ENCODE data around the gene CEP55. TPM values are rescaled to one million over a fixed set of nuclear protein-coding genes. Genes with fewer than 3 reads are reported as not detected.

The CEP55 gene
- total RNA-seq, 1 donor from 2014 or later = 0.35 TPM

DNA sequence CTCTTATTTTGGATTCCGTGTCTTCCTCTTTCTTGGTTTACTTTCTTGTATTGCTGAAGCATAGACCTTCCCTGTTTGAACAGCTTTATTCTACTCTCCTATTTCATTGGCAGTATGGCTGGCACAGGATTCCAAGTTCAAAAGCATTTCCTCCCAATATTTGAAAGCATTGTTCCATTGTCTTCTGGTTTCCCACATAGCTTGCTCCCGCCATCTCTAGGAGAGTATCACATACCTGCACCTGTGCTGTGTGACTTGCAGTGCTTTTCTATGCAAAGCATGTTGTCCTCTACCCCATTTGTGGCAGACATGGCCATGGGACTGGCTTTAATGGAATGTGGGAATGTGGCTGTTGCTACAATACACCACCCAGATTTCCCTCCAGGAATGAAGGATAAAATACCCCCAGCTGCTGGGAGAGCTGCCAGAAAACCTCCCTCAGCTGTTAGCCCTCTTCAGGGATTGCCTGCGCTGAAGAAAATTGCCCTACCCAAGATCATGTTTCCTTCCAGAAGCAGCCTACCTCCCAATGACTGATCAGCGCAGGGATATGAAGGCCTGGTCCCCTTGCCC is 7.4 kb upstream of the CEP55 start:
- Histone ChIP-seq H3K27me3 (no peaks in the 10 kb centered on the region), H3K9me3 (no peaks in the 10 kb centered on the region), H3K4me3 (no peak overlapping the region), H3K27ac (no peak overlapping the region), H3K36me3 (no peaks in the 10 kb centered on the region), H3K4me1 (no peaks in the 10 kb centered on the region)
- DNase-seq (no peak), ATAC-seq (no peak)
- intact Hi-C loops (cut with DNase I) = no loop called here
- TF ChIP-seq, protein P1, sequence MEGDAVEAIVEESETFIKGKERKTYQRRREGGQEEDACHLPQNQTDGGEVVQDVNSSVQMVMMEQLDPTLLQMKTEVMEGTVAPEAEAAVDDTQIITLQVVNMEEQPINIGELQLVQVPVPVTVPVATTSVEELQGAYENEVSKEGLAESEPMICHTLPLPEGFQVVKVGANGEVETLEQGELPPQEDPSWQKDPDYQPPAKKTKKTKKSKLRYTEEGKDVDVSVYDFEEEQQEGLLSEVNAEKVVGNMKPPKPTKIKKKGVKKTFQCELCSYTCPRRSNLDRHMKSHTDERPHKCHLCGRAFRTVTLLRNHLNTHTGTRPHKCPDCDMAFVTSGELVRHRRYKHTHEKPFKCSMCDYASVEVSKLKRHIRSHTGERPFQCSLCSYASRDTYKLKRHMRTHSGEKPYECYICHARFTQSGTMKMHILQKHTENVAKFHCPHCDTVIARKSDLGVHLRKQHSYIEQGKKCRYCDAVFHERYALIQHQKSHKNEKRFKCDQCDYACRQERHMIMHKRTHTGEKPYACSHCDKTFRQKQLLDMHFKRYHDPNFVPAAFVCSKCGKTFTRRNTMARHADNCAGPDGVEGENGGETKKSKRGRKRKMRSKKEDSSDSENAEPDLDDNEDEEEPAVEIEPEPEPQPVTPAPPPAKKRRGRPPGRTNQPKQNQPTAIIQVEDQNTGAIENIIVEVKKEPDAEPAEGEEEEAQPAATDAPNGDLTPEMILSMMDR (IDR thresholded peaks at IDR 0.05) = no peak

DNA sequence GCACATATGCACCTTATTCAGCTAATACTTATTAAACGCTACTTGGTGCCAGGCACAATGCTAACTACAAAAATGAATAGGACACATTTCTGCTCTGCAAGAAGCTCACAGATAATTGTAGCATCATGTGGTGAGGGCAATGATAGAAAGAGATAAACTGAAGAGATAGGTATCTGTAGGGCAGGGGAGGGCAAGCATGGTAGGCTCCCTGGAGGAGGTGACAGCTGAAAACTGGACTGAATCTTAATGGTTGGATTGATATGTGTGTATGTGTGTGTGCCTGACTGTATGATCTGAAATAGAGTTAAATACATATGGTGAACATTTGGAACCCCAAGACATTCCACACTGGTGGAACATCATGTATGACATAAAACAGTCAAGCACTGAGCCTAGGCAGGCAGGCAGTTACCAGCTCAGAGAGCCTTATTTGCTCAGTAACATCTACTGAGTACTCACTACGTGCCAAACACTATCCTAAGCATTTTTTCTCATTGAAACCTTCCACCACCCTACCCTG is 4.8 kb upstream of the CEP55 start:
- Histone ChIP-seq H3K4me3 (no peak overlapping the region), H3K9me3 (no peaks in the 10 kb centered on the region), H3K36me3 (no peaks in the 10 kb centered on the region), H3K27me3 (no peaks in the 10 kb centered on the region), H3K27ac (no peak overlapping the region), H3K4me1 (peaks cover 1% of the 10 kb centered on the region)
- TF ChIP-seq, protein P1 (IDR thresholded peaks at IDR 0.05) = no peak
- ATAC-seq = no peak
- no peak for DNase-seq
- intact Hi-C loops (cut with DNase I) = no loop called here

DNA sequence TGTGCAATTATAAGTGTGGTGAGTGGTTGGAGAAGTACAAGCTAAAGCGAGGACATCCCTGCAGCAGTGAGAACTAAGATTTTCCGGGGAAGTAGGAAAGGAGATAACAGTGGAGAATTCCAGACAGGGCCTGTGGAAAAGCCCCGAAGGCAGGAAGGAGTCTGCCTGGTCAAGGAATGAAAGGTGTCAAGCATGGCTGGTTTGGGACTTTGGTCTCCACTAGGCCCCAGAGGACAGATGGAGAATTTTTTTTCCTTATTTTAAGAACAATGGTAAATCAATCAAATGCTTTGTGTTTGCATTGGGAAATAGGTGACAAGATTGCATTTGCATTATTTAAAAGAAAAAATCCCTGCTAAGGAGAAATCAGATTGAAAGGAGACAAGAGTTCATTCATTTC is 3.2 kb upstream of the CEP55 start:
- DNase-seq = no peak
- no peak overlapping the region for H3K4me3 ChIP-seq
- H3K27me3 ChIP-seq = no peaks in the 10 kb centered on the region
- H3K9me3 ChIP-seq = no peaks in the 10 kb centered on the region
- no peaks in the 10 kb centered on the region for H3K36me3 ChIP-seq
- intact Hi-C loops (cut with DNase I) = no loop called here
- TF ChIP-seq, protein P1 (IDR thresholded peaks at IDR 0.05) = no peak
- H3K4me1 ChIP-seq = peaks cover 3% of the 10 kb centered on the region
- H3K27ac ChIP-seq = no peak overlapping the region
- no peak for ATAC-seq

DNA sequence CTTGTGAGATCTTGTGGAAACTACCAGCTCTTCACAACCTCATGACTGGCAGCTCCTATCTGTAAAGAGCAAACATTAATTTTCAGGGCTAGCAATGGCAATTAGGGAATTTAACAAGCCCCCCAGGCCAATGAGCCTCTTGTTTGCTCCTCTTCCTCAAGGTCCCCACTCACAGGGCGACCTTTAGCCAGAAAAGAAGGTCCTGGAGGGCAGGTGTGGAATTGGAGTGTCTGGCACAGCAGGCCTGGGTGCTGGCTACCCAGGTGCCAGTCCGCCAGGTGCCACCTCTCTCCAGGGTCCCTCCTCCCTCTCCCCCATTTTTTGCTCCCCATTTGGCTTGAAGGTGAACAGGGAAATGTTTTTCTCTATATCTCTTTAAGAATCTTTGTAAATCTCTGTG is 1.9 kb upstream of the CEP55 start:
- Histone ChIP-seq H3K27ac (no peak overlapping the region), H3K27me3 (no peaks in the 10 kb centered on the region), H3K36me3 (no peaks in the 10 kb centered on the region), H3K4me1 (peaks cover 3% of the 10 kb centered on the region), H3K4me3 (no peak overlapping the region), H3K9me3 (no peaks in the 10 kb centered on the region)
- DNase-seq = no peak
- ATAC-seq = no peak
- intact Hi-C loops (cut with DNase I) = no loop called here
- TF ChIP-seq, protein P1 (IDR thresholded peaks at IDR 0.05) = no peak

DNA sequence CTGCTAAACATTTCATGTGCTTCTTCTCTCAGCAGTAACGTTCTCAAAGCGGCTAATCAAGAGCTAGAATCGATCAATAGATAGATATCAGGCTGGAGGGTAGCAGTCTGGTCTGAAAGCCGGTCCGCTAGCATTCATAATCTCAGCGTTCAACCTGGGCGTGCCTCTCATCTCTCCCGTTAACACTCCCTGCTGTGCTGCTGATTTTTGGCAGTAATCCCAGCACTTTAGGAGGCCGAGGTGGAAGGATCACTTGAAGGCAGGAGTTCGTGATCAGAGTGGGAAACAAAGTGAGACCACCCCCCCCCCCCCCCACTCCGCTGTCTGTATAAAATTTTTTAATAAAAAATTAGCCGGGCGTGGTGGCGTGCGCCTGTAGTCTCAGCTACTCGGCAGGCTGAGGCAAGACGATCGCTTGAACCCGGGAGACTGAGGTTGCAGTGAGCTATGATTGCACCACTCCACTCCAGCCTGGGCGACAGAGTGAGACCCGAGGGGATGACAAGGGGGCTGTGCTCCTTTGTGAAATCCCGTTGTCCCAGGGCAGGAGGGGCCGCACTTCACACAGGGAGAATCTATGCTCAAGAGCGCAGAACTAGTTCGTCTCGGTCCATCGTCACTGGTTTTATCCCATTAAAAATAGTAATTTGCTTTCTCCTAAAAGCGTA is 624 bp upstream of the CEP55 start:
- peak overlapping the region; percentile 32 for H3K27ac ChIP-seq
- intact Hi-C loops (cut with DNase I) = no loop called here
- TF ChIP-seq, protein P1 (IDR thresholded peaks at IDR 0.05) = no peak
- H3K4me1 ChIP-seq = peaks cover 3% of the 10 kb centered on the region
- no peaks in the 10 kb centered on the region for H3K36me3 ChIP-seq
- H3K27me3 ChIP-seq = no peaks in the 10 kb centered on the region
- peak overlapping the region; percentile 80 for H3K4me3 ChIP-seq
- no peaks in the 10 kb centered on the region for H3K9me3 ChIP-seq
- DNase-seq (no peak), ATAC-seq (peak; percentile 40)

All from upper lobe of right lung (tissue), 1 donor.